ENCODE measurements around the gene PRH1. TPM values are rescaled to one million over a fixed set of nuclear protein-coding genes. Genes with fewer than 3 reads are reported as not detected.

Gene PRH1
- total RNA-seq, 4 donors from 2014 or later = 23.2 to 38.0 (median 30.1) TPM

DNA sequence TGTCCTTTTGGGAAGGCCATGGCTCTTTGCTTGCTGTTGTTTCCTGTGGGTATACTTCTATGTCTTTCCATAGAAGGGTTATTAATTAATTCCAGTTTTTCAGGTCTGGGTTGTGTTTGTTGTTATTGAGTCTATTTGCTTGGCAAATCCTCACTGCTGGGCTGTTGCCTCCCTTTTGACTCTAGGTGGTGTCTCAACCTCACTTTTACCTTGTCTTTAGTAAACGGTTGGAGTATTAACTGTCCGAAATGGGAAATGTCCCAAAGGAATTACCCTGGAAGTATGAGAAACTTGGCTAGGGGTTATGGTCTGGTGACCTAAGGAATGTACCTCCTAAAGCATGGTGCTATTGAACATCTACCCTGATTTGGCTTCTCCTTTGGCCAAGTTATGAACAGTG lies 16.7 kb downstream of the PRH1 start:
- DNase-seq (ENCODE audit: low spot score) = no peak
- TF ChIP-seq CTCF (IDR thresholded peaks at IDR 0.05) = no peak
- ATAC-seq (ENCODE audit: low FRiP score) = no peak

GRCh38 chr12:10863512-10864218 lies 20.4 kb downstream of the PRH1 start:
- DNase-seq (ENCODE audit: low spot score) (no peak), ATAC-seq (ENCODE audit: low FRiP score) (no peak)
- TF ChIP-seq CTCF (IDR thresholded peaks at IDR 0.05) = no peak

DNA sequence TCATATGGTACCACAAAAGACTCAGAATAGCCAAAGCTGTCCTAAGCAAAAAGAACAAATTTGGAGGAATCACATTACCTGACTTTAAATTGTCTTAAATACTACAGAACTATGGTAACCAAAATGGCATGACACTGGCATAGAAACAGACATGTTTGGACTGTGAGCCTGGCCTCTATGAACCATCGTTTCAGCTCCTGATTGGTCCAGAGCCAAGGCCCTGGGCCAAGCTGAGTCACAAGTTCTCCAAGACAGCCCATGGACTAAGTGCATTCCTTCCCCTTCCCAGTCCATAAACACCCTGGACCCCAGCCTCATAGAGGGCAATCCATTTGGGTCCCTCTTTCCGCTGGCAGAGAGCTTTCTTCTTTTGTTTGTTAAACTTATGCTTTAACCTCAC lies 22.7 kb downstream of the PRH1 start:
- no peak for TF ChIP-seq CTCF (IDR thresholded peaks at IDR 0.05)
- ATAC-seq (ENCODE audit: low FRiP score) = no peak
- no peak for DNase-seq (ENCODE audit: low spot score)

DNA sequence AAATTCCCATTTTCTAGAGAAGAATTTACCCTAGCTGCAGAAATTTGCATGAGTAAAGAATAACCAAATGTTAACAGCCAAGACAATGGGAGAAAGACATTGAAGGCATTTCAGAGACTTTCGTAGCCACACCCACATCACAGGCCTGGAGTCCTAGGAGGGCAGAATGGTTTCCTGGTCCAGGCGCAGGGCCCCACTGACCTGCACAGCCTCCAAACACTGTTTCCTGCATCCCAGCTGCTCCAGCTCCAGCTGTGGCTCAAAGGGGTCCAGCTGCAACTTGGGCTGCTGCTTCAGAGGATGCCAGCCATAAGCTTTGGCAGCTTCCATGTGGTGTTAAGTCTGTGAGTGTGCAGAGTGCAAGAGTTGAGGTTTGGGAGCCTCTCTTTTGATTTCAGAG lies 28.2 kb downstream of the PRH1 start:
- no peak for TF ChIP-seq CTCF (IDR thresholded peaks at IDR 0.05)
- no peak for ATAC-seq (ENCODE audit: low FRiP score)
- no peak for DNase-seq (ENCODE audit: low spot score)

GRCh38 chr12:10853776-10854175 lies 30.3 kb downstream of the PRH1 start:
- no peak for DNase-seq (ENCODE audit: low spot score)
- ATAC-seq (ENCODE audit: low FRiP score) = no peak
- TF ChIP-seq CTCF (IDR thresholded peaks at IDR 0.05) = no peak

DNA sequence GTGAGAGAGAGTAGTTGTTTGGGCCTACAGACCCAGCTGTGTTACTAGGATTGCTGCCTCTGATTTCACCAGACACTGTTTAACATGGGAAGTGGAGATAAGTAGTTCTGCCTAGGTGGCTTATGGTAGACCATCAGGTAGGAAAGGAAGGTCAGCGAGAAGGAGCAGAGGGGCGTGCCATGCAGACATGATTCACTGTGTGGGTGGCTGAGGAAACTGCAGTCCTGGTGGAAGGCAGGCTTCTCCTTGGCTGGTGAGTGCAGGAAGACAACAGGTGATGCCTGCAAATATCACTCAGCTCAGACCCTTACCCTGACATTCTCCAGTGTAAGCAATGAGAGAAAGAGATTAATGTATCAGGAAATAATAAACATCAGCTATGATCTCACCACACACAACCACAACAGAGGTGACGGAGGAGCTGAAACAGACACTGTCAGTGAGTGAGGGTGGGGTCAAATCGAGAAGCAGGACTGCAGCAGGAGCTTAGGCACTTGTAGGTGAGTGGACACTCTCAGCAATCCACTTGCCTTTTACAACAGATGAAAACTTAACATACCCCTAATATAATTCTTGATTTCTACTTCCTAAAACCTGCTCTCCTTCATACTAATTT lies 32.7 kb downstream of the PRH1 start:
- ATAC-seq (ENCODE audit: low FRiP score) (no peak), DNase-seq (ENCODE audit: low spot score) (no peak)
- no peak for TF ChIP-seq CTCF (IDR thresholded peaks at IDR 0.05)

DNA sequence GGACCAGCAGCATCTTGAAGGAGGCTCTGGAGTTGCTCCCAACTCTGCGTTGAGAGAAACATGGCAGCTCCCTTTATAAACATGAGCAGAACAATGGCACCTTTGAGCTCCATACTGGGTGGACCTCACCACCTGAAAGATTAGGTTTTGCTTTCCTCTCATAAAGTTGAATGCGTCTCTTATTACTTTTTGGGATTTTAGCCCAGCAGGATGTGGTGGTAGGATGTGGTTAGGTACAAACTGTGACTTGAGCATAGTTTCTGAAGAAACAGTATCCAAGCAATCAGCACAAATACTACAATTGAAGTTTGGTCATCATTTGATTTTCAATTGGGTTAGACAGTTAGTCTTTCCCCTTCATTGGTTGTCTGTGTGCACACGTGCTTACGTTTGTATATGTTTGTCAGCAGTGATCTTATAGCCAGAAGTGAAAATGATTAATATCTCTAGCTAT lies 34.6 kb downstream of the PRH1 start, which contains the start of gene PRR4:
Gene PRR4 (minus strand): TSS at position 51 of the 454 bp plus-strand sequence. CDS start 38 bp downstream, at position 13.
- ATAC-seq (ENCODE audit: low FRiP score) = no peak
- TF ChIP-seq CTCF (IDR thresholded peaks at IDR 0.05) = no peak

More for the DNA sequence above, 34.6 kb downstream of the PRH1 start, which contains the start of gene PRR4:
- DNase-seq (ENCODE audit: low spot score) = no peak
